IPS-18a (cell line): ENCODE measurements around the gene SLC66A2.

Source experiments
- H3K27ac ChIP-seq: one replicate; pipeline ENCODE4 v1.5.1; 2013; ENCODE audit warnings: low read length
- H3K27me3 ChIP-seq: one replicate; pipeline ENCODE4 v1.6.1; 2013; ENCODE audit warnings: mild to moderate bottlenecking, low read length; ENCODE audit not compliant: control insufficient read depth, insufficient read depth
- H3K36me3 ChIP-seq: one replicate; pipeline ENCODE4 v1.6.1; 2013; ENCODE audit warnings: low read depth, low read length; ENCODE audit not compliant: control insufficient read depth
- H3K4me1 ChIP-seq: one replicate; pipeline ENCODE4 v1.6.1; 2013; ENCODE audit warnings: low read depth, low read length; ENCODE audit not compliant: control insufficient read depth
- H3K4me3 ChIP-seq: one replicate; pipeline ENCODE4 v1.5.1; 2013; ENCODE audit warnings: low read length
- H3K9ac ChIP-seq: one replicate; pipeline ENCODE4 v1.6.1; 2013; ENCODE audit warnings: mild to moderate bottlenecking, low read length, moderate library complexity
- H3K9me3 ChIP-seq: one replicate; pipeline ENCODE4 v1.6.1; 2013; ENCODE audit warnings: low read depth, low read length; ENCODE audit not compliant: control insufficient read depth

The SLC66A2 gene

GRCh38 chr18:79940126-79940813 is 11.2 kb downstream of the SLC66A2 start:
- Histone ChIP-seq H3K36me3 (peaks cover 3% of the 10 kb centered on the region), H3K9ac (no peak overlapping the region), H3K4me3 (no peak overlapping the region), H3K27me3 (no peaks in the 10 kb centered on the region), H3K9me3 (no peaks in the 10 kb centered on the region), H3K4me1 (no peaks in the 10 kb centered on the region), H3K27ac (no peak overlapping the region)

DNA sequence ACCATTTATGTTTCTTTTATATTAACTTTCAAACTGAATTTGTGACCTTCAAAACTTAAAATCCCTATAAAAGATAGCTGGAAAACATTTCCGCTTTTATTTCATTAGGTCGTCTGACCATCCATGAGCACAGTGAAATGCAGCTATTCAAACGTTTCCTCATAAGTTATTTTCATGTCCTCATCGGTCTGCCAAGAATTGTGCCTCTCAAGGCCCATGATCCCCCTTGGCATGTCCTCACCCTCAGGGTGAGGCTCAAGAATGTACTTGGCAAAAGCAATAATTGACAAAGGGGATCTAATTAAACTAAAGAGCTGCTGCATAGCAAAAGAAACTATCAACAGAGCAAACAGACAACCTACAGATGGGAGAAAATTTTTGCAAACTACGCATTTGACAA is 12.4 kb downstream of the SLC66A2 start:
- Histone ChIP-seq H3K4me3 (no peak overlapping the region), H3K36me3 (peaks cover 3% of the 10 kb centered on the region), H3K9ac (no peak overlapping the region), H3K9me3 (no peaks in the 10 kb centered on the region), H3K27me3 (no peaks in the 10 kb centered on the region), H3K4me1 (no peaks in the 10 kb centered on the region), H3K27ac (no peak overlapping the region)

GRCh38 chr18:79938196-79938595 is 13.3 kb downstream of the SLC66A2 start:
- no peaks in the 10 kb centered on the region for H3K4me1 ChIP-seq
- peaks cover 3% of the 10 kb centered on the region for H3K36me3 ChIP-seq
- H3K4me3 ChIP-seq: no peak overlapping the region
- H3K27me3 ChIP-seq: no peaks in the 10 kb centered on the region
- no peaks in the 10 kb centered on the region for H3K9me3 ChIP-seq
- no peak overlapping the region for H3K27ac ChIP-seq
- H3K9ac ChIP-seq: no peak overlapping the region

- H3K4me3 ChIP-seq: no peak overlapping the region
- no peaks in the 10 kb centered on the region for H3K9me3 ChIP-seq
- H3K4me1 ChIP-seq: no peaks in the 10 kb centered on the region
- no peak overlapping the region for H3K9ac ChIP-seq
- H3K27ac ChIP-seq: no peak overlapping the region
- H3K27me3 ChIP-seq: no peaks in the 10 kb centered on the region
- H3K36me3 ChIP-seq: peaks cover 3% of the 10 kb centered on the region
Observed at GRCh38 chr18:79937103-79937860, 14.2 kb downstream of the SLC66A2 start.

GRCh38 chr18:79936641-79937040 is 14.8 kb downstream of the SLC66A2 start:
- Histone ChIP-seq H3K9ac (no peak overlapping the region), H3K9me3 (no peaks in the 10 kb centered on the region), H3K4me3 (no peak overlapping the region), H3K36me3 (no peaks in the 10 kb centered on the region), H3K27me3 (no peaks in the 10 kb centered on the region), H3K27ac (no peak overlapping the region), H3K4me1 (no peaks in the 10 kb centered on the region)

GRCh38 chr18:79935925-79936324 is 15.5 kb downstream of the SLC66A2 start:
- Histone ChIP-seq H3K9ac (no peak overlapping the region), H3K9me3 (no peaks in the 10 kb centered on the region), H3K36me3 (no peaks in the 10 kb centered on the region), H3K27ac (no peak overlapping the region), H3K27me3 (no peaks in the 10 kb centered on the region), H3K4me1 (no peaks in the 10 kb centered on the region), H3K4me3 (no peak overlapping the region)

DNA sequence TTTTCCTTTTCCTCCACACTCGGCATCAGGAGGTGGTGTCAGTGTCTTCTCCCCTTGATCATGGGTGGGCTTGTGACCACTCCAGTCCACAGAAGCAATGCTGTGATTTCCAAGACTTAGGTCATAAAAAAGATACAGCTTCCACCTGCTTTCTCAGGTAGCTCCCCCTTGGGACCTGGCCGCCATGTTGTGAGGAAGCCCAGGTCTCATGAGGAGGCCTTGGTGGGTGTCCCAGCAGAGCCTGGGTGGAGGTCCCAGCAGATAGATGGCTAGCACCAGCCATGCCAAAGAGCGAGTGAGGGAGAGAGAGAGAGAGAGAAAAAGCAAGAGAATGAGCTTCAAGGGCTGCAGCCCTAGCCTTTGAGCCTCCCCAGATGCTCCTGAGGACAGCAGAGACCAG is 16.0 kb downstream of the SLC66A2 start:
- no peak overlapping the region for H3K4me3 ChIP-seq
- no peaks in the 10 kb centered on the region for H3K9me3 ChIP-seq
- no peaks in the 10 kb centered on the region for H3K27me3 ChIP-seq
- H3K27ac ChIP-seq: no peak overlapping the region
- no peaks in the 10 kb centered on the region for H3K36me3 ChIP-seq
- H3K9ac ChIP-seq: no peak overlapping the region
- no peaks in the 10 kb centered on the region for H3K4me1 ChIP-seq

DNA sequence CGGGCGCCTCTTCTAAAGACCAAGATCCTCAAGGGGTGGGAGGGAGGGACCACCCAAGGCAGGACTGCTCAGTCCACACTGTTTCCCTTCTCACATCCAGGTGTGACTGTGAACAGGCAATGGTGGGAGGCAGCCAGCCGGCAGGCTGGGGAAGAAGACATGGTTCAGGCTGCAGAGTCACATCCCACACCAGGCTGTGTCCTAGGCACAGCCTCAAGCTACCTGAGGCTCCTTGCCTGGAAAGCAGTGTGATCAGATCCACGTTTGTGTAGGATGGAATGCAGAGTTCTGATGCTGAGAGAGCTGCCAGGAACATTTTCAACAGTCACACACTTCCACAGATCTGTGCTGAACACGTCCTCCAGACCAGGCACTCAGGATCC is 16.4 kb downstream of the SLC66A2 start:
- Histone ChIP-seq H3K4me3 (no peak overlapping the region), H3K36me3 (no peaks in the 10 kb centered on the region), H3K4me1 (no peaks in the 10 kb centered on the region)

DNA sequence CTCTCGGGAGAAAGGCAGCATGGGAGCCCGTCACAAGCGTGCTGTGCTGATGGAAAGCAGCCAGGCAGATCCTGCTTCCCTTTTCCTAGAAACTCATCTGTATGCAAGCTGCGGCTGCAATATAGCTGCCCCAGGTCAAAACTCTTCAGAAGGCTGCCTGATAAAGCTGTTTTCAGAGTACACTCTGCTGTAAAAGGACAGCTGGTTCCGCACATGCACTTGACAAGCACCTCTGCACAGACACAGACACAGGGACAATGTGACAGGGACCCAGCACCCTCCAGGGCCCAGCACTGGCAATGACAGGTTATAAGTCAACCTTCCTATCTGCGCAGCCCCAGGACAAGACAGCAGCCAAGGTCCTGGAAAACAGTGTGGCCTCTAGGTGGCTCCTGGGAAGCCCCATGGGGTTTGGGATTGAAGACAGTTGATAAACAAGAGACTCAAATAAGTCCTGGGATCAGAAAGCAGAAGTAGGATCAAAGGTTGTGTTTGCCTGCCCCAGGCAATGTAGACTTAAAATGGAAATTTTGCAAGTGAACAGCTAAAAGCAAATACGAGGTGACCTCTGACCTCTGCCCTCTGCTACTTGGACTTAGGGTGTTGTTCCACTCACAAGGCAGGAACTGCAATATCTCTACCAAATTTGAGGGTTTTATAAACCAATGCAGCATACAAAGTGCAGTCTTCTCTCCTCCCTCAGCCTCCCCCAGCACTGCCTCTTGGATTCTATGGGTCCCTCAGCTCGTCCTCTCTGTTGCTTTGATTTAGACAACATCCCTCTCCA is 16.9 kb downstream of the SLC66A2 start:
- no peaks in the 10 kb centered on the region for H3K4me1 ChIP-seq
- peaks cover 8% of the 10 kb centered on the region for H3K9me3 ChIP-seq
- no peak overlapping the region for H3K9ac ChIP-seq
- H3K36me3 ChIP-seq: no peaks in the 10 kb centered on the region
- no peak overlapping the region for H3K27ac ChIP-seq
- no peaks in the 10 kb centered on the region for H3K27me3 ChIP-seq
- H3K4me3 ChIP-seq: no peak overlapping the region

More for the DNA sequence above, 16.4 kb downstream of the SLC66A2 start:
- Histone ChIP-seq H3K27ac (no peak overlapping the region), H3K27me3 (no peaks in the 10 kb centered on the region), H3K9ac (no peak overlapping the region), H3K9me3 (peaks cover 3% of the 10 kb centered on the region)

DNA sequence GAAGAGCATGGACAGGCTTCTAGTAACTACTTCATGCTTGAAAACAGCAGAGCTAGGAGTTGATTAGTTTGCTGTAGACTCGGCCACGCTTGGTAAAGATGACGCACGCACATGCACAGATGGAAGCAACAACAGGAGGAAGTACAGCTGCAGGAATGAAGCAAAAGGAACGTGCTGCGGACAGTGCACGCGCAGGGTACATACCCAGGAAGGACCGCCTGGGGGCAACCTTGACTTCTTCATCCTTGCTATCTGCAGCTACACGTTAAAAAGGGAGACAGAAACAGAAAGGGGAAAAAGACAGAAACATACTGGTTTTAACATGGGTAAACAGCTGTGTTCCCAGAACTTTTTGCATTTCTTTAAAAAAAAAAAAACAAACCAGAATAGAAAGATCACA is 17.7 kb downstream of the SLC66A2 start:
- no peak overlapping the region for H3K4me3 ChIP-seq
- H3K27me3 ChIP-seq: no peaks in the 10 kb centered on the region
- no peak overlapping the region for H3K27ac ChIP-seq
- H3K4me1 ChIP-seq: no peaks in the 10 kb centered on the region
- peaks cover 10% of the 10 kb centered on the region for H3K9me3 ChIP-seq
- H3K9ac ChIP-seq: no peak overlapping the region
- no peaks in the 10 kb centered on the region for H3K36me3 ChIP-seq

GRCh38 chr18:79932907-79933306 is 18.5 kb downstream of the SLC66A2 start:
- no peak overlapping the region for H3K9ac ChIP-seq
- no peaks in the 10 kb centered on the region for H3K36me3 ChIP-seq
- H3K4me3 ChIP-seq: no peak overlapping the region
- H3K4me1 ChIP-seq: no peaks in the 10 kb centered on the region
- peaks cover 10% of the 10 kb centered on the region for H3K9me3 ChIP-seq
- no peak overlapping the region for H3K27ac ChIP-seq
- no peaks in the 10 kb centered on the region for H3K27me3 ChIP-seq
